H1 (cell line): ENCODE data around the gene TNFAIP2. TPM values are rescaled to one million over a fixed set of nuclear protein-coding genes. Genes with fewer than 3 reads are reported as not detected.

Source experiments
- CTCF ChIA-PET: fragments of 300-600 bp; sonication (Branson Sonifier 250); formaldehyde crosslinking; loops from one replicate; lab custom pipeline; 2021; ENCODE audit not compliant: partially characterized antibody; lab: Charles Lee
- POLR2A ChIA-PET: fragments of 300-600 bp; sonication (Branson Sonifier 250); formaldehyde crosslinking; loops from one replicate; lab custom pipeline; 2021; ENCODE audit warnings: inconsistent platforms; ENCODE audit not compliant: partially characterized antibody; lab: Charles Lee
- DNase-seq, 2 experiments: peaks; one replicate each; pipeline versions ENCODE4 v3.0.0 to v3.0.0-alpha.2; 2010 to 2022; ENCODE audit warnings: low spot score in 2 of 2, low read depth in 1 of 2, mixed read lengths in 1 of 2
- FAIRE-seq: peaks from 2 replicates; lab custom pipeline; 2011; peaks lifted over from hg19 to GRCh38; lab: Jason Lieb, UNC
- H2AFZ ChIP-seq: 2 replicates; pipeline ENCODE4 v1.8.1; 2012; ENCODE audit warnings: low read length, inconsistent platforms
- H2AK5ac ChIP-seq: 2 replicates; pipeline ENCODE4 v1.6.1; 2013; ENCODE audit warnings: low read depth, low read length
- H2BK120ac ChIP-seq: replicated peaks from 2 replicates; pipeline ENCODE3; 2013; ENCODE audit warnings: low read depth, low read length, inconsistent platforms
- H2BK12ac ChIP-seq: 2 replicates; pipeline ENCODE4 v1.6.1; 2013; ENCODE audit warnings: low read depth, low read length
- H2BK15ac ChIP-seq: 2 replicates; pipeline ENCODE4 v1.6.1; 2013; ENCODE audit warnings: low read length
- H2BK20ac ChIP-seq: 2 replicates; pipeline ENCODE4 v1.6.1; 2013; ENCODE audit warnings: low read length
- H2BK5ac ChIP-seq: 2 replicates; pipeline ENCODE4 v1.6.1; 2013; ENCODE audit warnings: low read depth, low read length
- H3K14ac ChIP-seq: 2 replicates; pipeline ENCODE4 v1.6.1; 2013; ENCODE audit warnings: inconsistent platforms; ENCODE audit not compliant: insufficient read length
- H3K18ac ChIP-seq: 2 replicates; pipeline ENCODE4 v1.6.1; 2013; ENCODE audit warnings: low read length; ENCODE audit errors: extremely low read depth
- H3K23ac ChIP-seq: 2 replicates; pipeline ENCODE4 v1.6.1; 2013; ENCODE audit warnings: inconsistent platforms; ENCODE audit not compliant: insufficient read length
- H3K23me2 ChIP-seq: 2 replicates; pipeline ENCODE4 v1.6.1; 2013; ENCODE audit warnings: low read depth, low read length
- H3K27ac ChIP-seq: 2 replicates; pipeline ENCODE4 v1.6.1; 2011; ENCODE audit warnings: low read depth, low read length, inconsistent platforms
- H3K27me3 ChIP-seq, 4 experiments: replicated peaks in 1 of 4; 1 replicate in 1 of 4; 2 replicates in 3 of 4; pipeline versions ENCODE4 v1.6.1 to v1.8.1; 2011 to 2013; ENCODE audit warnings: low read length in 3 of 4, mild to moderate bottlenecking in 3 of 4, inconsistent platforms in 2 of 4, mixed read lengths in 2 of 4, moderate library complexity in 1 of 4; ENCODE audit not compliant: control insufficient read depth in 3 of 4, insufficient read depth in 3 of 4; ENCODE audit errors: extremely low read depth in 1 of 4
- H3K36me3 ChIP-seq, 4 experiments: 2 replicates each; pipeline versions ENCODE4 v1.6.1 to v1.8.1; 2011 to 2013; ENCODE audit warnings: mild to moderate bottlenecking in 4 of 4, low read length in 3 of 4, moderate library complexity in 2 of 4, control low read depth in 1 of 4, inconsistent platforms in 1 of 4; ENCODE audit not compliant: insufficient read depth in 4 of 4, control insufficient read depth in 2 of 4
- H3K4ac ChIP-seq: replicated peaks from 2 replicates; pipeline ENCODE3; 2013; ENCODE audit warnings: low read length, low read depth, mixed read lengths, inconsistent platforms; ENCODE audit not compliant: insufficient read length
- H3K4me1 ChIP-seq, 4 experiments: replicated peaks in 1 of 4; 1 replicate in 1 of 4; 2 replicates in 3 of 4; pipeline versions ENCODE4 v1.6.1 to v1.8.1; 2011 to 2013; ENCODE audit warnings: low read length in 3 of 4, inconsistent platforms in 2 of 4, mixed read lengths in 1 of 4; ENCODE audit not compliant: insufficient read depth in 4 of 4, control insufficient read depth in 3 of 4
- H3K4me2 ChIP-seq, 2 experiments: 2 replicates each; pipeline versions ENCODE4 v1.6.1 to v1.8.1; 2011 to 2013; ENCODE audit warnings: low read depth in 2 of 2, low read length in 2 of 2, control low read depth in 1 of 2, inconsistent platforms in 1 of 2, mild to moderate bottlenecking in 1 of 2; ENCODE audit not compliant: insufficient read depth in 1 of 2
- H3K4me3 ChIP-seq, 4 experiments: fragments of 200-600, 300-600 bp in 1 of 4; sonication (generic), shearing (Covaris generic), sonication (Bioruptor Twin) in 1 of 4; 2 replicates each; pipeline versions ENCODE4 v1.5.1 to v1.8.1; 2011 to 2016; ENCODE audit warnings: low read length in 4 of 4, low read depth in 3 of 4, control low read depth in 2 of 4, inconsistent platforms in 2 of 4, mild to moderate bottlenecking in 2 of 4, mixed read lengths in 1 of 4, moderate library complexity in 1 of 4; ENCODE audit not compliant: insufficient read depth in 2 of 4; ENCODE audit errors: extremely low read depth in 1 of 4
- H3K56ac ChIP-seq: replicated peaks from 2 replicates; pipeline ENCODE3; 2013; ENCODE audit warnings: low read depth, mild to moderate bottlenecking, mixed read lengths, low read length, inconsistent platforms; ENCODE audit not compliant: insufficient read length
- H3K79me1 ChIP-seq: 2 replicates; pipeline ENCODE4 v1.6.1; 2013; ENCODE audit warnings: low read depth, low read length, control low read depth
- H3K79me2 ChIP-seq, 2 experiments: 2 replicates each; pipeline versions ENCODE4 v1.6.1 to v1.8.1; 2012 to 2013; ENCODE audit warnings: low read length in 2 of 2, mild to moderate bottlenecking in 2 of 2, inconsistent platforms in 1 of 2; ENCODE audit not compliant: insufficient read depth in 2 of 2, control insufficient read depth in 1 of 2
- H3K9ac ChIP-seq, 4 experiments: replicated peaks in 1 of 4; 1 replicate in 1 of 4; 2 replicates in 3 of 4; pipeline versions ENCODE4 v1.6.1 to v1.8.1; 2011 to 2013; ENCODE audit warnings: low read depth in 3 of 4, low read length in 3 of 4, control low read depth in 2 of 4, mild to moderate bottlenecking in 2 of 4, moderate library complexity in 2 of 4, inconsistent platforms in 1 of 4; ENCODE audit errors: extremely low read depth in 1 of 4
- H3K9me3 ChIP-seq, 2 experiments: 2 replicates each; pipeline versions ENCODE4 v1.6.1 to v1.8.1; 2012 to 2013; ENCODE audit warnings: mild to moderate bottlenecking in 2 of 2, moderate library complexity in 2 of 2, control low read depth in 1 of 2, inconsistent platforms in 1 of 2, low read depth in 1 of 2, low read length in 1 of 2, mixed read lengths in 1 of 2; ENCODE audit not compliant: insufficient read depth in 2 of 2
- H4K20me1 ChIP-seq, 2 experiments: replicated peaks in 1 of 2; 2 replicates each; pipeline versions ENCODE3 to v1.8.1; 2011 to 2013; ENCODE audit warnings: inconsistent platforms in 2 of 2, low read length in 2 of 2, mild to moderate bottlenecking in 1 of 2; ENCODE audit not compliant: insufficient read depth in 2 of 2, control insufficient read depth in 1 of 2
- H4K5ac ChIP-seq: 2 replicates; pipeline ENCODE4 v1.6.1; 2013; ENCODE audit warnings: low read length, low read depth, mixed read lengths, inconsistent platforms; ENCODE audit not compliant: insufficient read length
- H4K8ac ChIP-seq: 2 replicates; pipeline ENCODE4 v1.8.0; 2013; ENCODE audit warnings: mild to moderate bottlenecking, moderate library complexity, low read length, inconsistent platforms; ENCODE audit not compliant: insufficient read depth; ENCODE audit errors: extremely low read depth
- H4K91ac ChIP-seq: replicated peaks from 2 replicates; pipeline ENCODE3; 2013; ENCODE audit warnings: low read length, mixed read lengths, inconsistent platforms; ENCODE audit not compliant: insufficient read length
- CTCF ChIP-seq, 3 experiments: IDR thresholded peaks; 1 replicate in 2 of 3; 2 replicates in 1 of 3; pipeline versions ENCODE4 v1.5.1 to v1.6.1; 2011; ENCODE audit warnings: low read length in 3 of 3, mild to moderate bottlenecking in 3 of 3, inconsistent platforms in 2 of 3, low read depth in 1 of 3, moderate library complexity in 1 of 3; ENCODE audit not compliant: insufficient read depth in 1 of 3; ENCODE audit errors: control extremely low read depth in 1 of 3
- RAD21 ChIP-seq, 2 experiments: IDR thresholded peaks in 1 of 2; conservative IDR thresholded peaks in 1 of 2; 2 replicates each; pipeline ENCODE4 v1.6.1; 2011; ENCODE audit warnings: low read depth in 2 of 2, low read length in 2 of 2, improper control_type of control experiment in 1 of 2, inconsistent platforms in 1 of 2, mild to moderate bottlenecking in 1 of 2, moderate library complexity in 1 of 2
- SIRT6 ChIP-seq: IDR thresholded peaks from one replicate; pipeline ENCODE4 v1.7.1; 2012; ENCODE audit warnings: low read length, inconsistent platforms
- WGBS, 2 experiments: shearing (Covaris generic) in 1 of 2; methylation state at CpG; one replicate each; pipeline versions ENCODE4 v1.1.6 to v1.1.7; 2013 to 2015; ENCODE audit warnings: low lambda C conversion rate in 2 of 2, mixed read lengths in 2 of 2, inconsistent platforms in 1 of 2, low coverage in 1 of 2, missing lambda C conversion rate in 1 of 2; ENCODE audit not compliant: insufficient replicate concordance in 2 of 2, insufficient coverage in 1 of 2, insufficient read length in 1 of 2; ENCODE audit errors: extremely low coverage in 1 of 2, missing lambda C conversion rate in 1 of 2; 5-methylcytosine and 5-hydroxymethylcytosine counted together
- polyA plus RNA-seq, 7 experiments: library from polyadenylated mRNA; depleted of rRNA in 3 of 7; stranded (reverse) in 5 of 7; unstranded in 2 of 7; fragments of >200 nt in 5 of 7; fragments of 200-250 nt in 2 of 7; gene quantifications; 1 replicate in 5 of 7; 2 replicates in 1 of 7; 4 replicates in 1 of 7; pipeline versions ENCODE4 v1.2.1 to v1.2.3, GENCODE V29; 2011 to 2013; ENCODE audit warnings: missing spikeins in 2 of 7, mixed read lengths in 2 of 7
- total RNA-seq: library from RNA; stranded (reverse); fragmentation: NEBNext Ultra II Directional; extraction: Animal tissue kit (Norgen Biotek cat#: 25700); gene quantifications from 2 replicates; pipeline ENCODE4 v1.2.1, GENCODE V29; 2021
- TF ChIP-seq, protein P1 (sequence below): IDR thresholded peaks from 2 replicates; pipeline ENCODE4 v1.6.1; 2012; ENCODE audit warnings: inconsistent platforms

TNFAIP2 gene
- total and polyA plus RNA-seq, 2 of the 8 experiments (the other 6 are each of a cell fraction or from before 2014, with no cell fraction given), result 28.3 to 34.5 TPM

DNA sequence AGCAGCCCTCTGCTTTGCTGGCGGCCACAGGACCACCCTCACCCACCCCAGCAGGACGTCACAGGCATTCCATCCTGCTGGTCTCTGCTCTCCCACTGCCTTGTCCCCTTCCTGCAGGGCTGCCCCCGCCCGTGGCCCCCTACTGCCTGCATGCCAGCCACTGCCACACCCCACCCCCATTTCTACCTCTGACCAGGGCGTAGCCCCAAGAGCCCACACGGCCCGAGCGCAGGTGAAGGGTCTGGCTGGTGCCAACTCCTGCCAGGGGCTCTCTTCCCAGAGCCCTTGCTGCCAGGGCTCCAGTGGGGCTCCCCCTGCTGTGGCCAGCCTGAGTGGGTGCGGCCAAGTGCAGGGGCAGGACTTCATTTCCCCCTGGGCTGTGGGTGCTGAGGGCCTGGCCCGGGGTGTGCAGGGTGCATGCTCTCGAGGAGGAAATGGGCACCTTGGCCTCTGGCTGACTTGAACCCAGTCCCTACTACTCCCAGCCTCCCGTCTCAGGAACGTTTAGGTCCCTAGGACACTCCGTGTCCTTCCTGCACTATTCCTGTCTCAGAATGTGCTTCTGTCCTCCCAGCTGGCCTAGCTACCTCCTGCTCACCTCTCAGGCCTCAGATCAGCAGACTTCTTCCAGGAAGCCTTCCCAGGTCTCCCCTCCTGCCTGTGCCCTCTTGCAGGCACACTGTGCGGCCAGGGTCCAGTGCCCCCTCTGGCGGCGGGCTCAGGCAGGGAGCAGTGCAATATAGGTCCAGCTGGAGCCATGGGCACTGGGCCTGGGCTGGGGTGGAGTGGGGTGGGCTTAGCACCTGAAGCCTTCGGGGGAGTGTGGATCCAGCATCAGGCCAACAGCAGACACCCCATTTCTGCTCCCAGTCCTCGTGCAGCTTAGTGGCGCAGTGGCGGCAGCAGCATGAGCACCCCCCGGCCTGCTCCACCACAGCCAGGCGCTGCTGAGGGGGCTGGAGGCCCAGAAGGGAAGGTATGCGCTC is 37.9 kb upstream of the TNFAIP2 start:
- Histone ChIP-seq H4K8ac (no peak overlapping the region), H3K27me3 (peaks cover 3 to 20% (median 16%) of the 10 kb centered on the region in 4 experiments; a peak in 6 of 7 replicates), H2AK5ac (no peak overlapping the region), H4K20me1 (peaks cover 0 to 7% of the 10 kb centered on the region in 2 experiments), H4K91ac (no peak overlapping the region), H2BK20ac (0 out of 2 replicates have a peak overlapping the region, but pooled peaks have one; percentile 48), H3K9ac (no peak overlapping the region), H2AFZ (no peak overlapping the region), H3K14ac (no peak overlapping the region), H3K23me2 (peaks cover 23% of the 10 kb centered on the region; the same call in 1 of the 2 replicates), H3K4me3 (no peak overlapping the region), H2BK5ac (no peak overlapping the region), H3K18ac (no peak overlapping the region), H3K4ac (no peak overlapping the region), H3K79me1 (no peaks in the 10 kb centered on the region), H3K56ac (no peak overlapping the region), H3K27ac (no peak overlapping the region), H3K4me2 (no peak overlapping the region), H2BK12ac (no peak overlapping the region), H3K4me1 (peaks cover 0 to 3% (median 1%) of the 10 kb centered on the region in 4 experiments; a peak in 3 of 7 replicates), H4K5ac (no peak overlapping the region), H3K9me3 (no peaks in the 10 kb centered on the region), H3K79me2 (no peaks in the 10 kb centered on the region), H3K23ac (no peak overlapping the region), H3K36me3 (no peaks in the 10 kb centered on the region), H2BK15ac (peak overlapping the region; percentile 61; the same call in 1 of the 2 replicates), H2BK120ac (no peak overlapping the region)
- CTCF ChIA-PET, result interaction anchor here (0.6 to 4.3 kb wide), 15 partner anchors 8 to 206 kb away, joined by 3 to 27 read pairs (median 5); no protein-coding TSS in a partner anchor
- FAIRE-seq (no peak), DNase-seq (peak in 1 of 2 experiments; percentile 84)
- no peak for TF ChIP-seq SIRT6
- TF ChIP-seq RAD21 (IDR thresholded peaks at IDR 0.05 in 1 of 2, conservative IDR thresholded peaks at IDR 0.05 in 1 of 2; ENCODE audit: low read depth in 2 of 2, low read length in 2 of 2), result peak; percentile 40 to 62; a peak in 3 of 4 replicates
- TF ChIP-seq, protein P1, sequence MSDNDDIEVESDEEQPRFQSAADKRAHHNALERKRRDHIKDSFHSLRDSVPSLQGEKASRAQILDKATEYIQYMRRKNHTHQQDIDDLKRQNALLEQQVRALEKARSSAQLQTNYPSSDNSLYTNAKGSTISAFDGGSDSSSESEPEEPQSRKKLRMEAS, result 0 out of 2 replicates have a peak, but pooled peaks have one; percentile 17
- peak in 2 of 3 experiments; percentile 76 to 81; a peak in 3 of 4 replicates for TF ChIP-seq CTCF (IDR thresholded peaks at IDR 0.05; ENCODE audit: control extremely low read depth in 1 of 3, insufficient read depth in 1 of 3, low read depth in 1 of 3, low read length in 3 of 3)
- 84% methylated on average over 19 of the region's 24 CpGs; no CpG with 5 or more reads in 1 of the 2 experiments for WGBS, 2 experiments
- POLR2A ChIA-PET, result interaction anchor here (1.6 kb wide), 1 partner anchor 10 kb away, joined by 4 read pairs; the partner anchor contains the start of gene EXOC3L4
